Tibial artery (tissue), 4 donors: ENCODE results near the gene TRIM33.
"Not testable (repeated sequence)": the region's sequence is repeated elsewhere in the genome, so short reads cannot be mapped to it uniquely, and the experiment has no call there.

ENCODE experiments used
- DNase-seq, 2 donors: peaks; one replicate each; pipeline ENCODE4 v3.0.0-alpha.2; 2019
- H3K27ac ChIP-seq, 2 donors: fragments of 200-600 bp; sonication (generic) in 1 of 2; 1 replicate in 1 of 2; 2 replicates in 1 of 2; pipeline ENCODE4 v1.5.1; 2018 to 2019; ENCODE audit warnings: mild to moderate bottlenecking in 1 of 2
- H3K27me3 ChIP-seq, 2 donors: fragments of 200-600 bp; sonication (generic) in 1 of 2; one replicate each; pipeline versions ENCODE4 v1.5.1 to v1.6.0; 2016 to 2019
- H3K36me3 ChIP-seq, 3 donors: fragments of 200-600 bp; sonication (generic) in 2 of 3; one replicate each; pipeline ENCODE4 v1.5.1; 2016 to 2019; ENCODE audit warnings: mild to moderate bottlenecking in 2 of 3
- H3K4me1 ChIP-seq, 4 donors: fragments of 200-600 bp; sonication (generic) in 2 of 4; 1 replicate in 3 of 4; 2 replicates in 1 of 4; pipeline ENCODE4 v1.5.1; 2016 to 2019
- H3K4me3 ChIP-seq, 2 donors: fragments of 200-600 bp; sonication (generic) in 1 of 2; 1 replicate in 1 of 2; 2 replicates in 1 of 2; pipeline ENCODE4 v1.5.1; 2018 to 2019; ENCODE audit warnings: mild to moderate bottlenecking in 2 of 2
- H3K9me3 ChIP-seq, 3 donors: fragments of 200-600 bp; sonication (generic) in 1 of 3; one replicate each; pipeline ENCODE4 v1.5.1; 2016 to 2019
- intact Hi-C: fragments of 100-400 bp; cut with DNase I; formaldehyde crosslinking; loops from one replicate; pipeline ENCODE4 v1.15.0; 2023; ENCODE audit warnings: low total_unique reads
- TF ChIP-seq, protein P1 (sequence below), 2 experiments: fragments of 200-600 bp in 1 of 2; fragments of 450-650 bp in 1 of 2; IDR thresholded peaks; one replicate each; pipeline ENCODE4 v1.5.1; 2017 to 2019; ENCODE audit warnings: antibody characterized with exemption in 2 of 2, mild to moderate bottlenecking in 1 of 2, moderate library complexity in 1 of 2

The TRIM33 gene

DNA sequence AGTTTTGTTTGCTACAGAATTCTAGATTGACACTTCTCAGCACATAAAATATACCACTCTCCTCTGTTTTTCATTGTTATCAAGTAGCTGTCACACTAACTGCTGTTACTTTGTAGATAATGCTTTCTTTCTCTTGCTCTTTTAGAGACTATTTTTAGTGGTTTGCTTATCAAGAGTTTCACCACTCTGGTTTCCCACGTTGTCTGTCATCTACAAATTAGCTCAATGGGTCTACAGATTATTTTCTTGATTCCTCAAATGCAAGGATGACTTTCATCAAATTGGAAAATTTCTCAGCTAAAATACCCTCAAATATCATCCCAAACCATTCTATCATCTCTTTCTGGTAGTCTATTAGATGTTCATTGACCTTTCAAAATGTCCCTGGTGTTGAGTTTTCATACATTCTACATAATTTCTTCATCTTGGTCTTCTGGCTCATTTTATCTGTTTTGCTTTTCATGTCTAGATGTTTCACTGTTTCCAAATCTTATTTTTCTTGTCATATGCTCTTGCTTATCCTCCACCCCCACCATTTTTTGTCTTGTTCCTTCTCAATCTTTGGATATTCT lies 122.5 kb downstream of the TRIM33 start:
- intact Hi-C loops: loop anchor here (5.0 kb wide), 1 partner anchor 36 kb away; no protein-coding TSS in a partner anchor
- H3K9me3 ChIP-seq: peaks cover 5 to 26% (median 12%) of the 10 kb centered on the region in 3 donors
- TF ChIP-seq, protein P1, sequence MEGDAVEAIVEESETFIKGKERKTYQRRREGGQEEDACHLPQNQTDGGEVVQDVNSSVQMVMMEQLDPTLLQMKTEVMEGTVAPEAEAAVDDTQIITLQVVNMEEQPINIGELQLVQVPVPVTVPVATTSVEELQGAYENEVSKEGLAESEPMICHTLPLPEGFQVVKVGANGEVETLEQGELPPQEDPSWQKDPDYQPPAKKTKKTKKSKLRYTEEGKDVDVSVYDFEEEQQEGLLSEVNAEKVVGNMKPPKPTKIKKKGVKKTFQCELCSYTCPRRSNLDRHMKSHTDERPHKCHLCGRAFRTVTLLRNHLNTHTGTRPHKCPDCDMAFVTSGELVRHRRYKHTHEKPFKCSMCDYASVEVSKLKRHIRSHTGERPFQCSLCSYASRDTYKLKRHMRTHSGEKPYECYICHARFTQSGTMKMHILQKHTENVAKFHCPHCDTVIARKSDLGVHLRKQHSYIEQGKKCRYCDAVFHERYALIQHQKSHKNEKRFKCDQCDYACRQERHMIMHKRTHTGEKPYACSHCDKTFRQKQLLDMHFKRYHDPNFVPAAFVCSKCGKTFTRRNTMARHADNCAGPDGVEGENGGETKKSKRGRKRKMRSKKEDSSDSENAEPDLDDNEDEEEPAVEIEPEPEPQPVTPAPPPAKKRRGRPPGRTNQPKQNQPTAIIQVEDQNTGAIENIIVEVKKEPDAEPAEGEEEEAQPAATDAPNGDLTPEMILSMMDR (IDR thresholded peaks at IDR 0.05): no peak
- no peaks in the 10 kb centered on the region for H3K27me3 ChIP-seq
- peaks cover 0 to 5% (median 0%) of the 10 kb centered on the region in 3 donors for H3K36me3 ChIP-seq
- H3K4me3 ChIP-seq: no peak overlapping the region
- no peaks in the 10 kb centered on the region for H3K4me1 ChIP-seq
- no peak overlapping the region for H3K27ac ChIP-seq
- no peak for DNase-seq

DNA sequence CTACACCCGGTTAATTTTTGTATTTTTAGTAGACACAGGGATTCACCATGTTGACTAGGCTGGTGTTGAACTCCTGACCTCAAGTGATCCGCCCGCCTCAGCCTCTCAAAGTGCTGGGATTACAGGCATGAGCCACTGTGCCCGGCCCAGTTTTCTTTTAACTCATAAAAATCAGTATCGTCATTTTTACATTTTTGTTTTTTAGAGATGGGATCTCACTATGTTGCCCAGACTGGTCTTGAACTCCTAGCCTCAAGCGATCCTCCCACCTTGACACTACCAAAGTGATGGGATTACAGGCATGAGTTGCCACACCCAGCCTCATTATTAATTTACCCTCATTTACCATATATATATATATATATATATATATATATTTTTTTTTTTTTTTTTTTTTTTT lies 123.4 kb downstream of the TRIM33 start:
- H3K27me3 ChIP-seq, H3K4me3 ChIP-seq, H3K36me3 ChIP-seq, H3K27ac ChIP-seq, DNase-seq, H3K4me1 ChIP-seq: not testable (repeated sequence)
- intact Hi-C loops: loop anchor here (5.0 kb wide), 1 partner anchor 35 kb away; no protein-coding TSS in a partner anchor
- H3K9me3 ChIP-seq: peaks cover 5 to 30% (median 12%) of the 10 kb centered on the region in 3 donors

DNA sequence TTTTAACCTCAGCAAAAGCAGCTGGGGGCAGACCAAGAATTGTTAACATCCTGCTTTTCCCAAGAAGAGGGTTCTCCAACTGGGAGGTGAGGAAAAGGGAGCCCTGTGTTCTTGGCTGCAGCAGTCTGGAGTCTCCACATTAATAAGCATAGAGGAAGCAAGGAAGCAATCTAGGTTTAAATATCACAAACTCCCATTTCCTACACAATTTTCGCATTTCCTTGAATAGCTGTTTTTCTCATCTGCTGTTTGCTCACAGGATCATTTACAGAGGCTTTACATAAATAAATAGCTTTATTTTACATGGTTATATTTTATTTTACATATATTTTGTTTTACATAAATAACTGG lies 124.0 kb downstream of the TRIM33 start:
- H3K36me3 ChIP-seq: peaks cover 0 to 3% (median 0%) of the 10 kb centered on the region in 3 donors
- no peak overlapping the region for H3K27ac ChIP-seq
- peaks cover 5 to 30% (median 12%) of the 10 kb centered on the region in 3 donors for H3K9me3 ChIP-seq
- DNase-seq: no peak
- TF ChIP-seq, protein P1 (IDR thresholded peaks at IDR 0.05): no peak
- no peaks in the 10 kb centered on the region for H3K4me1 ChIP-seq
- H3K4me3 ChIP-seq: no peak overlapping the region
- intact Hi-C loops: loop anchor here (5.0 kb wide), 1 partner anchor 35 kb away; no protein-coding TSS in a partner anchor
- no peaks in the 10 kb centered on the region for H3K27me3 ChIP-seq

DNA sequence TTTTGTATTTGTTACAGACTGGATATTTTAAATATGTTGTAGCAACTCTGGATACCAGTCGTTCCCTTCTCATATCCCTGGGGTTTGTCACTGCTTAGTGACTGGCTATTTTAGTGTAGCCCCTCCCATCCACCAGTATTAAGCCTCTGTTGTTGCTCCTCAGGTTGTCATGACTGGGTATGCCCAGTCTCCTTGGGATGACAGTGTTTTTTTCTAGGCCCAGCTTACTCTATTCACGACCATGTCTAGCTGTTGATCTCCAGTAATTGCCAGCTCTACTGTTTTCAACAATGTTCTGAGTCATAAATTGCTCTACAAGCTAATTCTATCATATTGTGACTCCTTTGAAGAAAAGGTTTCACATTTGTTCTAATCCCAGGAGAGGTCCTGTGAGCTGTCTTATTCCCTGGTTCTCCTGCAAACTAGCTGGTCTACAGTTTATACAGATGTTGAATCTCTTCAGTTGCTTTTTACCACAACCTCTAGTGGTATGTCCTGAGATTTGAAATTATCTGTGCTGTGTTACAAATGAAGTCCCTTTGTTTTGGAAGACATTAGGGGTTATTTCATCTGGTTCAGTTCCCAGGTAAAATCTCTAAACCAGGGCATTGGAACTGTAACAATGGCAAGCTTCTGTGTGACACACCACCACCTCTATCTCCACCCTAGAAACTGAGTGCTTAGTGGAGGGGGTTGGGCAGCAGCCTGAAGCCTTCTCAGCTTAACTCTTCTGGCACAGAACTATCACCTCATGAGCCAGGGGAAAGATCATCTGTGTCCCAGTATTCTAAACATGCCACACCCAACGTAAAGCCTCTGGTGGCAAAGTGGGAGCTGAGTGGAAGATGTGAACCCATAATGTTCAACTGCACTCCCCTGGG lies 124.6 kb downstream of the TRIM33 start:
- H3K4me3 ChIP-seq: no peak overlapping the region
- TF ChIP-seq, protein P1 (IDR thresholded peaks at IDR 0.05): no peak
- no peaks in the 10 kb centered on the region for H3K27me3 ChIP-seq
- no peaks in the 10 kb centered on the region for H3K4me1 ChIP-seq
- H3K36me3 ChIP-seq: no peaks in the 10 kb centered on the region
- peaks cover 5 to 30% (median 12%) of the 10 kb centered on the region in 3 donors for H3K9me3 ChIP-seq
- intact Hi-C loops: loop anchor here (5.0 kb wide), 1 partner anchor 34 kb away; no protein-coding TSS in a partner anchor
- no peak for DNase-seq
- H3K27ac ChIP-seq: no peak overlapping the region

DNA sequence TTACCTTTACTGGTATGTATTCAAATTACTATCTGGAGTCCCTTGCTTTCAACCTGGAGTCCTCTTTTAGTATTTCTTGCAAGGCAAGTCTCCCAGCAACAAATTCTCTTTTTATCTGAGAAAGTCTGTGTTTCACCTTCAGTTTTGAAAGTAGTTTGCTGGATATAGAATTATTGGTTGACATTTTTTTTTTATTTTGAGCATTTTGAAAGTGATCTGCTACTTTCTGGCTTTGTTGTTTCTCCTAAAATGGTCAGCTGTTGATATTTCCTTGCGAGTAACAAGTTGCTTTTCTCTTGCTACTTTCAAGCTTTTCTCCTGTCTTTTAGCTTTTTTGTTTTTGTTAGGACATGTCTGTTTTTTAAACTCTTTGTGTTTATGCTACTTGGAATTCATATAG lies 126.1 kb downstream of the TRIM33 start:
- H3K4me3 ChIP-seq: no peak overlapping the region
- intact Hi-C loops: loop anchor here (5.0 kb wide), 1 partner anchor 33 kb away; no protein-coding TSS in a partner anchor

More for the DNA sequence above, 126.1 kb downstream of the TRIM33 start:
- H3K4me1 ChIP-seq: no peaks in the 10 kb centered on the region
- no peak overlapping the region for H3K27ac ChIP-seq
- TF ChIP-seq, protein P1 (IDR thresholded peaks at IDR 0.05): no peak
- H3K27me3 ChIP-seq: no peaks in the 10 kb centered on the region
- H3K36me3 ChIP-seq: no peaks in the 10 kb centered on the region
- H3K9me3 ChIP-seq: peaks cover 5 to 30% (median 12%) of the 10 kb centered on the region in 3 donors
- no peak for DNase-seq
